Stimulated activated CD4-positive, alpha-beta T cell treated with anti-CD3 and anti-CD28 coated beads, Interleukin-12 subunit alpha, Interleukin-12 subunit beta, amount 100 ng/mL, for 24 hours (primary cell): Measurements from ENCODE around the gene VPS13D.
"Not testable (repeated sequence)": the region's sequence is repeated elsewhere in the genome, so short reads cannot be mapped to it uniquely, and the experiment has no call there.

Experiments used
- DNase-seq, 2 experiments: peaks; one replicate each; pipeline ENCODE4 v3.0.0-alpha.2; 2020; ENCODE audit warnings: low read depth in 2 of 2

The VPS13D gene

DNA sequence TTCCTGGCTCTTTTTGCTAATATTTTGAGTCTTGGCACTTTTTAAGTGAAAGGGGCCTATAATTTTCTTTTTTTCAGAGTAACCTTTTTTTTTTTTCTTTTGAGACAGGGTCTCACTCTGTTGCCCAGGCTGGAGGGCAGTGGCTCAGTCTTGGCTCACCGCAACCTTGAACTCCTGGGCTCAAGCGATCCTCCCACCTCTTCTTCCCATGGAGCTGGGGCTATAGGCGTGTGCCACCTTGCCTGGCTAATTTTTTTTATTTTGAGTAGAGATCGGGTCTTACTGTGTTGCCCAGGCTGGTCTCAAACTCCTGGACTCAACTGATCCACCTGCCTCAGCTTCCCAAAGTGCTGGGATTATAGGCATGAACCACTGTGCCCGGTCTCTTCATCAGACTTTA, 285.4 kb downstream of the VPS13D start:
- no peak for DNase-seq

DNA sequence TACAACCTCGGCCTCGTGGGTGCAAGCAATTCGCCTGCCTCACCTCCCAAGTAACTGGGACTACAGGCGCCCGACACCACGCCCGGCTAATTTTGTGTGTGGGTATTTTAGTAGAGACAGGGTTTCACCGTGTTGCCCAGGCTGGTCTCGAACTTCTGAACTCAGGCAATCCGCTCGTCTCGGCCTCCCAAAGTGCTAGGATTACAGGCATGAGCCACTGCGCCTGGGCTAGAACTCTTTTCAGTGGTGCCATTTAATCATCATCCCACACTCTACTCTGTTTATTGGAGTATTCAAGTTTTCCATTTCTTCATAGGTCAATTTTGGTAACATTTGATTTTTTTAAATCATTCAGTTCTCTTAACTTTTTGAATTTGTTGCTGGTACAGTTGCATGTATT, 286.9 kb downstream of the VPS13D start:
- no peak for DNase-seq

DNA sequence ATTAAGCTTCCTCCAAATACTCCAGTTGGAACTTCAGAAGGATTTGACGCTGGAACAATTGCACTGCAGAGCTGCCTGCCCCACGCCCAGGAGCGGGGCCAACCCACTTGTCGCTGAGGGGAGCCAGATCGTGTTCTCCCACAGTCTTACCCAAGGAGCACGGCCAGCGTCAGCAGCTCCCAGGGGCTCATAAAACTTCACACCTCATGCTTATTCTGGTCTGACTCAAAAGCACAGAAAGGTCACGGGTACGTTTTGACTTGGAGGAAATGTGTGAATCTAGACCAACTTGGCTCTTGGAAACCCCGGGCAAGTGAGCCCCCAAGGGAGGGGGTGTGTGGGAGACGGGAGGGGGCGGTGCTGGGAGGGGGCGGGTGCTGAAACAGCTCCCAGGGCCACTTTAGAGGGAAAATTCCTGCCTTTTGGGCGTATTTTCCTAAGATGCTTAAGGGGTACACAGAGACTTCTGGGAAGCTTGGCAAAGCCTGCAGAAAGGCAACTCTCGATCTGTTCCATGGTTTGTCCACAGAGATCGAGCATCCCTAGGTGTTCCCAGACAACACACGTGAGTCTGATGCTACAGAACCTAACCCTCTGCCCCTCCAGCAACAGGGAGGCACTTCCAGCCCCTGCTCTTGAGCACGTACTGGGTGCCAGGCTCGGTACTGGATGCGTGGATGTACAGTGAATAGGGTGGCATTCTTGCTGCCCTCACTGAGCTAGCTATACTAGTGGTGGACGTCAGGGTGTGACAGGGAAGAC, 289.3 kb downstream of the VPS13D start:
- DNase-seq = peak; percentile 17 to 52

DNA sequence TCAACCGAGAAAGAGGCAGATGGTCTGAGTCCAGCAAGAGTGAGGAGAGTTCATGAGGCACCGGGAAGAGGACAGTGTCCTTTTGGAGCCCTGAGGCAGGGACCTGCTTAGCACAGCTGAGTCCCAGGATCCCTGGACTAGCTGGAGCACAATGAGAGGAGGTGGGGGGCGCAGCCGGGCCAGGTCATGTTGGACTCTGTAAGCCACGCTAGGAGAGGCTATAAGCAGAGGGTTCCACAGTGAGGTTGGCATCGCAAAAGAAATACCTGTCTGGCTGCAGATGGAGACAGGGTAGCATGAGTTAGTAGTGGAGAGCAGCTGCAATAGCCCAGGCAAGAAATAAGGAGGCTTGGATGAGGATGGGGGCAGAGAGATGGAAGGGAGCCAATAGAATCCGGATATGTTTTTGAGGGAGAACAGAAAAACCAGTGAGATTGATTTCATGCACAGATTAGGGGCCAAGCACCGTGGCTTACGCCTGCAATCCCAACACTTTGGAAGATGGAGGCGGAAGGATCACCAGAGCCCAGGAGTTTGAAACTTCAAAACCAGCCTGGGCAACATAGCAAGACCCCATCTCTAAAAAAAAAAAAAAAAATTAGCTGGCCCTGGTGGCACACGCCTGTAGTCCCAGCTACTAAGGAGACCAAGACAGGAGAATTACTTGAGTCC, 290.0 kb downstream of the VPS13D start:
- DNase-seq = no peak

DNA sequence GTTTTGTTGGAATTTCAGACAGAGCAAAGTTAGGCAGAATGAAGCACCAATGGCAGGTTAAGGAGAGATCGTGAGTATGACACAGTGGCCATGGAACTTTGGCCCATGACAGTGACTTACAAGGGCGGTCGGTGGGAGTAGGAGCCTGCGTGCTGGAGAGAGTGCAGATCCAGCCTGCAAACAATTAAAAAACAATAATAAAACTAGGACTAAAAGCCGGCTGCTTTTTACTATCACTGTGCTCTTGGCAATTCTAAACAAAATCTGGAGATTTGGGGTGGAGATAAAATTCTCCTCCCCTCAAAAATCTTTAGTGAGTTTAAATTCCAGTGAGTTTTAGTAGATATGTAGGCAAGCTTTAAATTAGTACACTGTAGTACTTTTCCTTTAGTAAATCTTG, 291.3 kb downstream of the VPS13D start:
- DNase-seq = no peak

DNA sequence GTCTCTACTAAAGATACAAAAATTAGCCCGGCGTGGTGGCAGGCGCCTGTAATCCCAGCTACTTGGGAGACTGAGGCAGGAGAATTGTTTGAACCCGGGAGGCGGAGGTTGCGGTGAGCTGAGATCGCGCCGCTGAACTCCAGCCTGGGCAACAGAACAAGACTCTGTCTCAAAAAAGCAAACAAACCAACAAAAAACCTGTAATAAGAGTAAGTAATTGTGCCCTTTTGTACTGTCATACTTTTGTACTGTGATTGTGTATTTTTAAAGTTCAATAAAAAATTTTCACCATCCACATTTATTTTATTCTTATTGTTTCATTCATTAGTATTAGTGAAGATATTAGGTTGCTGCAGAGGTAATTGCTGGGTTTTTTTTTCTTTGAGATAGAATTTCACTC, 292.9 kb downstream of the VPS13D start:
- DNase-seq = not testable (repeated sequence)

DNA sequence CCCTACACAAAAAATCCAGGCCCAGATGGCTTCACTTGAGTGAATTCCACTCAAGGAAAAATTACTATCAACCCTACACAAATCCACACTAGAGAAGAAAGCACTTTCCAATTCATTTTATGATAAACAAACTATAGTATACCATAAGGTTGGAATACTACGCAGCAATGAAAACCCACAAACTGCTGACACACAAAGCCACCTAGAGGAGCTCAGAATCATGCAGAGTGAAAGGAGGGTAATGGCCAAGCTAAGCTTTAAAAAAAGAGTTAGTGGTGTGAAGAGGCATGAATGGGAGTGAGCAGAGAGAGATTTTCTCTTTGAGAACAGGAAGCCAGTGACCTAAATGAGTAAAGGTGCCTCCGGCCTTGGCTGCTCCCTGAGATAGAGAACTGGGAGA, 294.4 kb downstream of the VPS13D start:
- no peak for DNase-seq

DNA sequence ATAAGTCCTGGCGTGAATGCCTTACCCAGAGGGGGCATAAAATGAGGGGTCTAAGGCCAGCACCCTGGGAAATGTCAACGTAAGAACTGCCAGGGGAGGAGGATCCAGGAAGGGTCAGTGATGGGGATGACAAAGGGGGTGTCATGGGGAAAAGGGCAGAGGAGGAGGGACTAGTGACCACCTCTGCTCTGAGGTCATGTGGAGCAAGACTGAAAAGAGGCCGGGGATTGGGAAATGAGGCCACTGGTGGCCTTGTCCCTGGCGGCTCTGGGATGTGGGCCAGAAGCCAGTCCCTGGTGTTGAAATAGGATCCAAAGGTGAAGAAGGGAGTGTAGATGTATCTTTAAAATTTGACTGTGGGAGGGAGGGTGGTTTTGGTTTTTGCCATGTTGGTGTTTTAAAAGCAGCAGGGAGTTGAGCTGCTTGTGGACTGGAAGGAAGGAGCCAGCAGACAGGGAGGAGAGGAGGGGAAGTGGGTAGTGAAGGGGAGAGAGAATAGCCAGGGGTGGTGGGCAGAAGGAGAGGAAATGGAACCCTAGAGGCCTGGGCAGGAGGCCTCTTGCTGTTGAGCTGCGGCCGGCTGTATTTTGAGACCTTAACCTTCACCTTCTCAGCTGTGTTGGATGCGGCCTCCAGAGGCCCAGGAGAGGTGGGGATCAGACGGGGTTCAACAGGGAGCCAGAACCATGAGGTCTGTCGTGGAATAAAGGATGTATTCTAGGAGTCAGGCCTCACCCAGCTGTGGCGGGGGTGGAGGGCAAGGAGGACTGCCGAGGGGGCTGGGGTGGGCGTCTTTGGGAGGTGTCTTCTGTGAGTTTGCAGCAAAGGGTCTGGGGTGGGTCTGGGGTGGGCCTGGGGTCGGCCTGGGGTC, 295.7 kb downstream of the VPS13D start:
- no peak for DNase-seq

DNA sequence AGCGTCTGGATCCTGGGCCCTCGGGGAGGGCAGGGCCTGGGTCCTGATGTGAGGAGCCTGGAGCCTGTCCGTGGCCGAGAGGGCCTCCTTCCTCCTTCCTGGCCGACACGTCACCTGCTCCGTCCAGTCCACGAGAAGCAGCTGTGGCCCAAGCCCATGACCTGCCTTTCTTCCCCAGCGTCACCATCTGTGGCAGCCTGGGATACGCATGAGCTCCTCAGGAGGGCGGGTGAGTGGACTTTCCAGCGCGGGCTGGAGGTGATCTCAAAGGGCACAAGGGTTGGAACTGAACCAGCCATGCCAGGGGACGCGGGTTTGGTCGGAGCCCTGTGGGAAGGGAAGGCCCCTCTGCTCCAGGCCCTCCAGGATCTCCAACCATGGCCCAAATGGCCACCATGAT, 297.7 kb downstream of the VPS13D start:
- DNase-seq = no peak

DNA sequence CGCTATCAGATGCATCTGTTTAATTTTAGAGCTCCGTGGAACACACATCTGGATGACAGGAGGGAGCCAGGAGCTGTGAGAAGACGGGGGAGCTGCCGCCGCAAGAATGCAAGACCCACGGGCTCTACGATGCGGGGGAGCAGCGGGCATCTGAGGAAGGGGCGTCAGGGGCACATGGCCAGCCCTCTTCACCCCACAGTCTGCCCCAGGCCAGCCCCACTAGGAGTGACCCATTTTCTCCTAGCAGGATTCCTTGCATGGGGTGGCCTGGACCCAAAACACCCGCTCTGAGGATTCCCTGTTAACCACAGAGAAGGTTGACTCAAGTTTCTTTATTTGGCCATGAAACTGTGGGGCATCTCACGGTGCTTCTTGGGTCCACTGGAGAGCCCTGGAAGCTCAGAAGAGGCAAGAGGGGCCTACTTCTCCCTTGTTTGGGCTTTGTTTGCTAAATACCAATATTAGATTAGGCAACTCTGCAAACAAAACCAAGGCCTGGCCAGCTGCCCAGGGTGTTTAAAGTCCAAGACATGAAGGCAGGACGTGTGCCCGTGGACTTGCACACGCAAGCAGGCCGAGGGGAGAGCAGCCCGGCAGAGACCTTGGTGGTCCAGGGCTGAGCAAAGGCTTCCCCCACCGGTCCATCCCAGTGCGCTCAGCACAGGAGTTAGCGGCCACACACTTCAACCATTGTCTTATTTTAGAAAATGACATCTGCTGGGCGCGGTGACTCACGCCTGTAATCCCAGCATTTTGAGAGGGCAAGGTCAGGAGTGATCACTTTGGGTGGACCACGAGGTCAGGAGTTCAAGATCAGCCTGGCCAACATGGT, 298.4 kb downstream of the VPS13D start:
- no peak for DNase-seq

DNA sequence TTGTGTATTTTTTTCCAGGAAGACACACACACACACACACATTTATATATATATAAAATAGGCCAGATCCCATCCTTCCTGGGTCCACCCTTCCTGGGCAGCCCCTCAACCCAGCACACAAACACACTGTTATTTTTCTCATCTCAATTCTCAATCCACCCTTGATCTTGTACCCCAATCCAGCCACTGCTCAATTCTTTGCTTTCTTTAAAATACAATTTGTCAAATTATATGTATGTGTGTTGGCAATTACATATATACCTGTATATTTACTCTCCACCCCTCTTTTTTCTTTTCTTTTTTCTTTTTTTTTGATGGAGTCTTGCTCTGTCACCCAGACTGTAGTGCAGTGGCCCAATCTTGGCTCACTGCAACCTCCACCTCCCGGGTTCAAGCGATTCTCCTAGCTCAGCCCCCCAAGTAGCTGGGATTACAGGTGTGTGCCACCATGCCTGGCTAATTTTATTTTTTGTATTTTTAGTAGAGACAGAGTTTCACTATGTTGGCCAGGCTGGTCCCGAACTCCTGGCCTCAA, 299.9 kb downstream of the VPS13D start:
- DNase-seq = no peak

DNA sequence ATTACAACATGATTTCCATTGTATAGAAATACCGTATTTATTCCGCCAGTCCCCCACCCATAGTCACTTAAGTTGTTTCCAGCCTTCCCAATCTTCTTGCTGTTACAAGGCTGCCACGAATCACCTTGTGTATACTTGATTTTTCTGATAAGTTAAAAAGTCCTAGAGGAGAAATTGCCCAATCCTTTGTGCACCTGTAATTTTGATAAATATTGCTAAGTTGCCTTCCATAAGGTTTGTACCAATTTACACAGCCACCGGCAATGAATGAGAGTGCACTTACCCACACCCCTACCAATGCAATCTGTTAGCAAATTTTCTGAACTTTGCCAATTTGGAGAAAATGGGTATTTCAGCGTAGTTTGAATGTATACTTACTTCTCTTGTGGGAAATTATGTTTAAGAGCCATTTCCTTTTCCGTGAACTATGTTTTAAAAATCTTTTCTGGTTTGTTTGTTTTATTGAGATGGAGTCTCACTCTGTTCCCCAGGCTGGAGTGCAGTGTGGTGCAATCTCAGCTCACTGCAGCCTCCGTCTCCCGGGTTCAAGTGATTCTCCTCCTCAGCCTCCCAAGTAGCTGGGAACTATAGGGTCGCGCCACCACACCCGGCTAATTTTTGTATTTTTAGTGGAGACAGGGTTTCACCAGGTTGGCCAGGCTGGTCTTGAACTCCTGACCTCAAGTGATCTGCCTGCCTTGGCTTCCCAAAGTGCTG, 300.8 kb downstream of the VPS13D start:
- no peak for DNase-seq

DNA sequence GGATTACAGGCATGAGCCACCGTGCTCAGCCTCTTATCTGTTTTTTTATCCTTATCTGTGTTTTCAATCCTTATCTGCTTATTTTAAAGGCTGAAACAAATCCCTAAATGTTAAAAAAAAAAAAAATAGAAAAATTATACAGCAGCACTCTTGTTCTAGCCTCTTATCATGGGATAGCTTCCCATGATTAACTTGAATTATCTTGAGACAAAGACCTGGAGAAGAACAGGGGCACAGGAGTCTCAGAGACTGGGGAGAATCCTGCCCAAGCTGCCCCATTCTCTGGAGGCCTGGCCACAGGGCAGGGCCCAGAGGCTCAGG, 301.3 kb downstream of the VPS13D start:
- no peak for DNase-seq

DNA sequence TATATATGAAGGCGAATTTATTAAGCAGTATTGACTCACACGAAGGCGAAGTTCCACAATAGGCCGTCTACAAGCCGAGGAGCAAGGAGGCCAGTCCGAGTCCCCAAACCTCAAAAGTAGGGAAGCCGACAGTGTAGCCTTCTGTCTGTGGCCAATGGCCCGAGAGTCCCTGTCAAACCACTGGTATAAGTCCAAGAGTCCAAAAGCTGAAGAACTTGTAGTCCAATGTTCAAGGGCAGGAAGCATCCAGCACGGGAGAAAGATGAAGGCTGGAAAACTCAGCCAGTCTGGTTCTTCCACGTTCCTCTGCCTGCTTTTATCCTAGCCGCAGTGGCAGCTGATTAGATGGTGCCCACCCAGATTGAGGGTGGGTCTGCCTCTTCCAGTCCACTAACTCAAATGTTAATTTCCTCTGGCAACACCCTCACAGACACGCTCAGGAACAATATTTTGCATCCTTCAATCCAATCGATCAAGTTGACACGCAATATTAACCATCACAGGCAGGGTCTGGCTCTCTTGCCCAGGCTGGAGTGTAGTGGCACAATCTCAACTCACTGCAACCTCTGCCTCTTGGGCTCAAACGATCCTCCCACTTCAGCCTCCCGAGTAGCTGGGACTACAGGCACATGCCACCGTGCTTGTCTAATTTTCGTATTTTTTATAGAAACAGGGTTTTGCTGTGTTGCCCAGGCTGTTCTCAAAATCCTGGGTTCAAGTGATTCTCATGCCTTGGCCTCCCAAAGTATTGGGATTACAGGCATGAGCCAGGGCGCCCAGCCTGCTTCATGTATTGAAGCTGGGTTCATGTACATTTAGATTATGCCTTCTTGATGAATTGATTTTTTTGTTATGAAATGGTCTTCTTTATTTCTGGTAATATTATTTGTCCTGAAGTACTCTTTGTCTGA, 302.8 kb downstream of the VPS13D start:
- no peak for DNase-seq

DNA sequence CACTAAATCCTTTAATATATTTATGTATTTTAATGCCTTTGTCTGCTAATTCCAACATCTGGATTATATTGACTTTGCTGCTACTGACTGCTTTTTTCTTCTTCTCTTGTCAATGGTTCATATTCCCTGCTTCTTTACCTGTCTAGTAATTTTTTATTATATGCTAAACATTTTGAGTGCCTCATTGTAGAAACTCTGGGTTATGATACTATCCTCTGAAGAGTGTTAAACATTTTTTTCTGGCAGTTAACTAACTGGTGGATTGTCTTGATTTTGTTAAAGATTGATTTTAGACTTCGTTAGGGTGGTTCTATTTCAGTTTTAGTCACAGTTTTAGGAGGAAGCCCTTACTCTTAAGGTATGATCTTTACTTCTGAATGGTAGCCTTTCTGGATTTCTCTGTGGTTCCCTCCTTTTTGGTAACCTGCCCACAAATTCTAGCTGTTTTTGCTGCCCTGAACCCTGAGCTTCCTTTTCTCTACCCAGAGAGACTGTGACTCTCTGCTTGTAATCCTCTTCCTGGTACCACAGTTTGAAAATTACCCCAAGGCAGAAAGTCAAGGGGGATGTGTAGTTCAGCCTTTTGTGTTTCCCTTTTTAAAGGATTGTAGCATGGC, 306.3 kb downstream of the VPS13D start:
- no peak for DNase-seq

DNA sequence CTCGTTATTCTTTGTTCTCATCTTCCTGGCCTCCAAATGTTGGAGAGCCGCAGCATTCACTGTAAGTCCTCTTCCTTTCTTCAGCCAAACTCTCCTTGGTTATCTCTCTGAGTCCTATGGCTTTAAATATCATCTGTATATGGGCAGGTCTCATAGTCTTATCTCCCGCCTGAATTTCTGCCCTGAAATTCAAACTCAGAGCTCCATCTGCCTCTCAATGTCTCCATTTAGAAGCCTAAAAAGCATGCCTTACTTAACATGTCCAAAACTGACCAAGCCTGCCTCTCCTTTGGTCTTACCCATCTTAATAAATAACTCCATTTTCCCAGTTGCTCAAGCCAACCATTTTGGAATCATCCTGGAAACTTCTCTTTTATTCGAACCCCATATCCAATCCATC, 307.5 kb downstream of the VPS13D start:
- DNase-seq = no peak

DNA sequence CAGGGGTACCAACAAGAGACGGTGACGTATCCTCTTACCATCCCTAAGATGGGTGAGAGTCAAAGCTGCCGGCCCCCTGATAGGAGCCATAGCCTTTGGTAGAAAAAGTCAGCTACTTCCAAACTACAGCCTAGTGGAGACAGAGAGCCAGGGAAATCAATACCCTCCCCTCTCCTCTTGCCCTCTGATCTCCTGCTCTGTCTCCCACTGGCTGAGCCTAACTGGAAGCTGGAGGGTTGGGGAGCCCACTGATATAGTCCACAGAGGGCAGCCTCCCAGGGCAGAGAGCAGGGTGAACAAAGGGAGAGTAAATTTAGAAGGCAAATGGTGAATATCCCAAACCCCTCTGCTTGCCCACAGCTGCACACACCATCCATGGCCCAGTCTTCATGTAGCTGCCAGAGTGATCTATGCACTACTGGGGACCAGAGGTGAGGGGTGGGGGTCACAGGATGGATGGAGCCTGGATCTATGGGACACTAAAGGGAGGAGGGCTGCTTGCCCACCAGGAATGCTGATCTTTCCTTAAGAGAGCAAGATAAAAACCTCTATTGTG, 308.2 kb downstream of the VPS13D start:
- no peak for DNase-seq

DNA sequence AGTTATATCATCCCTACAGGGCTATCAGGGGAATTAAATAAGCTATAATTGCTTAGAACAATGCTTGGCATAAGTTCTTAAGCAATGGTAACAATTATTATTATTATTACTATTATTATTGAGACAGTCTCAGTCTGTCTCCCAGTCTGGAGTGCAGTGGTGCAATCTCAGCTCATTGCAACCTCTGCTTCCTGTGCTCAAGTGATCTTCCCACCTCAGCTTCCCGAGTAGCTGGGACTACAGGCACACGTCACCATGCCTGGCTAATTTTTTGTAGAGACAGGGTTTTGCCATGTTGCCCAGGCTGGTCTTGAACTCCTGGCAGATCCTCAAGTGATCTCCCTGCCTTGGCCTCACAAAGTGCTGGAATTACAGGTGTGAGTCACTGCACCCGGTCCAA, 308.7 kb downstream of the VPS13D start:
- DNase-seq = not testable (repeated sequence)

DNA sequence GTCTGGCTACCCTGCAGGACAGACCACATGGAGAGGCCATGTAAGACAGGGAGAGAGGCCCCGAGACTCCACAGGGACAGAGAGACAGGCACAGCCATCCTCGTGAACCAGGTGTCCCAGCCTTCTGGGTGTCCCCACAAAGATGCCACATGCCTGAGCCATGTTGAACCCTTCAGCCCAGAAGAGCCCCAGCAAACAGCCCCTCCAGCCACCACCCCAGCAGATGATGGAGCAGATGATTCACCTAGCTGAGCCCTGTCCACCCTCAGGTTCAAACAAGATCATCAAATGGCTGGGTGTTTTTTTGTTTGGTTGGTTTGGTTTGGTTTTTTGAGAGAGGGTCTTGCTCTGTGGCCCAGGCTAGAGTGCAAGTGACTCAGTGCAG, 309.5 kb downstream of the VPS13D start:
- no peak for DNase-seq
